Measurements from ENCODE around the gene CYBA.

Gene CYBA

GRCh38 chr16:88647178-88648070 lies 3.4 kb downstream of the CYBA start:
- DNase-seq, result no peak

GRCh38 chr16:88646345-88647034 lies 4.4 kb downstream of the CYBA start:
- no peak for DNase-seq

GRCh38 chr16:88645941-88646340 lies 4.9 kb downstream of the CYBA start:
- no peak for DNase-seq

- DNase-seq, result no peak
Observed at GRCh38 chr16:88645455-88645854, 5.4 kb downstream of the CYBA start.

- DNase-seq, result no peak
Observed at GRCh38 chr16:88643644-88643932, 7.3 kb downstream of the CYBA start.

- no peak for DNase-seq
Observed at GRCh38 chr16:88642881-88643643, 7.8 kb downstream of the CYBA start.

- no peak for DNase-seq
Observed at GRCh38 chr16:88640498-88641247, 10.2 kb downstream of the CYBA start.

- DNase-seq, result no peak
Observed at GRCh38 chr16:88640039-88640495, 10.8 kb downstream of the CYBA start.

GRCh38 chr16:88639231-88640038 lies 11.4 kb downstream of the CYBA start:
- DNase-seq, result no peak

GRCh38 chr16:88638323-88639230 lies 12.3 kb downstream of the CYBA start, which contains the start of gene IL17C:
Gene IL17C, plus strand, starts transcription at chr16:88638572. Its CDS starts 70 bp downstream, at chr16:88638642.
- no peak for DNase-seq

- no peak for DNase-seq
Observed at GRCh38 chr16:88636488-88637265, 14.2 kb downstream of the CYBA start.

- DNase-seq, result no peak
Observed at GRCh38 chr16:88635671-88636319, 15.1 kb downstream of the CYBA start.

- no peak for DNase-seq
Observed at GRCh38 chr16:88634994-88635670, 15.7 kb downstream of the CYBA start.

GRCh38 chr16:88634141-88634993 lies 16.5 kb downstream of the CYBA start:
- peak in 1 of 56 donors; percentile 9 for DNase-seq

- peak in 1 of 56 donors; percentile 33 for DNase-seq
Observed at GRCh38 chr16:88633684-88634140, 17.1 kb downstream of the CYBA start.

GRCh38 chr16:88632587-88632930 lies 18.3 kb downstream of the CYBA start:
- no peak for DNase-seq
